ENCODE results near the gene GBA2.

DNA sequence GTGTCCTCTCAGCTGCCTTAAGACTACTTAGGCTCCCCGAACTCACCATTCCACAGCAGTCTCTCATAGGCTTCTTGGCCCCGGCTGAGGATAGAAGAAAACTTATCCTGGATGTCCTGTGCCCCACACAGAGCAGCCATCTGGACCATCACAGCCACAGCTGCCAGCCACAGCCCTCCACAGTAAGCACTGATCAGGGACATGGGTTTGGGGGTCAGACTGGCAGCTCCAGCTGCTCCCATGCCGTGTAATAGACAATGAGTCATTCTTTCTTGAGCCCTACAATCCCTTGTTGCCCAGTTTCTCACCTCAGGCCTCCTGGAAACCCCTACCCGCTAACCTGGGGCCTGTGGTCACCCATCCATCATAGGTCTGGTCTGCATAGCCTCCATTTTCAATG lies 10.8 kb downstream of the GBA2 start:
- TF ChIP-seq, protein P1, sequence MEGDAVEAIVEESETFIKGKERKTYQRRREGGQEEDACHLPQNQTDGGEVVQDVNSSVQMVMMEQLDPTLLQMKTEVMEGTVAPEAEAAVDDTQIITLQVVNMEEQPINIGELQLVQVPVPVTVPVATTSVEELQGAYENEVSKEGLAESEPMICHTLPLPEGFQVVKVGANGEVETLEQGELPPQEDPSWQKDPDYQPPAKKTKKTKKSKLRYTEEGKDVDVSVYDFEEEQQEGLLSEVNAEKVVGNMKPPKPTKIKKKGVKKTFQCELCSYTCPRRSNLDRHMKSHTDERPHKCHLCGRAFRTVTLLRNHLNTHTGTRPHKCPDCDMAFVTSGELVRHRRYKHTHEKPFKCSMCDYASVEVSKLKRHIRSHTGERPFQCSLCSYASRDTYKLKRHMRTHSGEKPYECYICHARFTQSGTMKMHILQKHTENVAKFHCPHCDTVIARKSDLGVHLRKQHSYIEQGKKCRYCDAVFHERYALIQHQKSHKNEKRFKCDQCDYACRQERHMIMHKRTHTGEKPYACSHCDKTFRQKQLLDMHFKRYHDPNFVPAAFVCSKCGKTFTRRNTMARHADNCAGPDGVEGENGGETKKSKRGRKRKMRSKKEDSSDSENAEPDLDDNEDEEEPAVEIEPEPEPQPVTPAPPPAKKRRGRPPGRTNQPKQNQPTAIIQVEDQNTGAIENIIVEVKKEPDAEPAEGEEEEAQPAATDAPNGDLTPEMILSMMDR (IDR thresholded peaks at IDR 0.05): no peak
- no peak for TF ChIP-seq POLR2A (IDR thresholded peaks at IDR 0.05)
